Activated CD8-positive, alpha-beta T cell treated with anti-CD3 and anti-CD28 coated beads for 36 hours (primary cell): ENCODE results near the gene CKAP5. TPM values are rescaled to one million over a fixed set of nuclear protein-coding genes. Genes with fewer than 3 reads are reported as not detected.

ENCODE experiments used
- ATAC-seq: fragments of 200-7000 bp; cut with Tn5 transposase; one replicate; pipeline ENCODE4 v1.10.0; 2021; ENCODE audit warnings: mild to moderate bottlenecking, moderate library complexity
- CTCF ChIA-PET: fragments of 350-600 bp; sonication (Branson Sonifier 250); formaldehyde crosslinking; loops from one replicate; lab custom pipeline; 2021; ENCODE audit warnings: antibody characterized with exemption; lab: Charles Lee
- POLR2A ChIA-PET: fragments of 350-600 bp; sonication (Branson Sonifier 250); formaldehyde crosslinking; loops from one replicate; lab custom pipeline; 2021; ENCODE audit warnings: antibody characterized with exemption; lab: Charles Lee
- DNase-seq: peaks from one replicate; pipeline ENCODE4 v3.0.0-alpha.2; 2020
- H3K27ac Mint-ChIP-seq: one replicate; pipeline ENCODE4 v1.8.0; 2021; ENCODE audit warnings: mild to moderate bottlenecking, mixed read lengths
- H3K27me3 Mint-ChIP-seq: one replicate; pipeline ENCODE4 v1.8.0; 2021; ENCODE audit warnings: mixed read lengths
- H3K36me3 Mint-ChIP-seq: one replicate; pipeline ENCODE4 v1.8.0; 2021; ENCODE audit warnings: low read depth, mixed read lengths
- H3K4me1 Mint-ChIP-seq: one replicate; pipeline ENCODE4 v1.8.0; 2021; ENCODE audit warnings: low read depth, mixed read lengths
- H3K4me3 Mint-ChIP-seq: one replicate; pipeline ENCODE4 v1.8.0; 2021; ENCODE audit warnings: mild to moderate bottlenecking, moderate library complexity, mixed read lengths
- H3K9me3 Mint-ChIP-seq: one replicate; pipeline ENCODE4 v1.8.0; 2021; ENCODE audit warnings: mixed read lengths
- CTCF ChIP-seq: fragments of 200-600 bp; IDR thresholded peaks from one replicate; pipeline ENCODE4 v1.8.0; 2022; ENCODE audit warnings: antibody characterized with exemption, mild to moderate bottlenecking
- intact Hi-C: fragments of 100-400 bp; cut with micrococcal nuclease; formaldehyde crosslinking; loops from one replicate; pipeline ENCODE4 v1.10.0; 2022
- total RNA-seq, 2 experiments: library from RNA; stranded (reverse); gene quantifications; one replicate each; pipeline ENCODE4 v1.2.3, GENCODE V29; 2021

The CKAP5 gene
- total RNA-seq, 2 experiments from 2014 or later: 137 to 145 TPM

- H3K27me3 Mint-ChIP-seq: no peaks in the 10 kb centered on the region
- no peak overlapping the region for H3K27ac Mint-ChIP-seq
- H3K4me3 Mint-ChIP-seq: no peak overlapping the region
- peaks cover 19% of the 10 kb centered on the region for H3K36me3 Mint-ChIP-seq
- ChIA-PET POLR2A (interaction anchor here (0.7 kb wide), 1 partner anchor 220 kb away, joined by 4 read pairs; no protein-coding TSS in a partner anchor), CTCF (interaction anchor here (1.3 kb wide), 1 partner anchor 248 kb away, joined by 3 read pairs; no protein-coding TSS in a partner anchor)
- no peaks in the 10 kb centered on the region for H3K4me1 Mint-ChIP-seq
- ATAC-seq (no peak), DNase-seq (no peak)
- no peaks in the 10 kb centered on the region for H3K9me3 Mint-ChIP-seq
- intact Hi-C loops: no loop called here
- no peak for TF ChIP-seq CTCF
These were observed 108.4 kb downstream of the CKAP5 start for GRCh38 chr11:46737699-46738098.

GRCh38 chr11:46736615-46737014 is 109.5 kb downstream of the CKAP5 start:
- Mint-ChIP-seq H3K9me3 (no peaks in the 10 kb centered on the region), H3K4me1 (no peaks in the 10 kb centered on the region), H3K27me3 (no peaks in the 10 kb centered on the region), H3K4me3 (no peak overlapping the region), H3K27ac (no peak overlapping the region), H3K36me3 (peaks cover 8% of the 10 kb centered on the region)
- ChIA-PET POLR2A (no interaction called here), CTCF (no interaction called here)
- intact Hi-C loops: no loop called here
- ATAC-seq (no peak), DNase-seq (no peak)
- no peak for TF ChIP-seq CTCF

- H3K36me3 Mint-ChIP-seq: peaks cover 4% of the 10 kb centered on the region
- H3K27ac Mint-ChIP-seq: no peak overlapping the region
- CTCF ChIA-PET: no interaction called here
- DNase-seq (no peak), ATAC-seq (no peak)
- intact Hi-C loops: no loop called here
- no peak overlapping the region for H3K4me3 Mint-ChIP-seq
- H3K4me1 Mint-ChIP-seq: no peaks in the 10 kb centered on the region
- POLR2A ChIA-PET: no interaction called here
- no peak for TF ChIP-seq CTCF
- H3K9me3 Mint-ChIP-seq: no peaks in the 10 kb centered on the region
- H3K27me3 Mint-ChIP-seq: no peaks in the 10 kb centered on the region
These were observed 109.9 kb downstream of the CKAP5 start for GRCh38 chr11:46736146-46736545.

GRCh38 chr11:46733234-46733633 is 112.8 kb downstream of the CKAP5 start:
- ChIA-PET CTCF (no interaction called here), POLR2A (interaction anchor here (0.6 kb wide), 2 partner anchors 168 to 554 kb away, joined by 3 read pairs; no protein-coding TSS in a partner anchor)
- no peak for TF ChIP-seq CTCF
- Mint-ChIP-seq H3K4me3 (no peak overlapping the region), H3K4me1 (no peaks in the 10 kb centered on the region), H3K36me3 (no peaks in the 10 kb centered on the region), H3K27ac (no peak overlapping the region), H3K27me3 (no peaks in the 10 kb centered on the region), H3K9me3 (no peaks in the 10 kb centered on the region)
- DNase-seq: no peak
- no peak for ATAC-seq
- intact Hi-C loops: no loop called here

- DNase-seq (no peak), ATAC-seq (no peak)
- H3K4me3 Mint-ChIP-seq: no peak overlapping the region
- ChIA-PET POLR2A (no interaction called here), CTCF (no interaction called here)
- no peak for TF ChIP-seq CTCF
- no peaks in the 10 kb centered on the region for H3K27me3 Mint-ChIP-seq
- H3K27ac Mint-ChIP-seq: no peak overlapping the region
- H3K36me3 Mint-ChIP-seq: no peaks in the 10 kb centered on the region
- intact Hi-C loops: no loop called here
- H3K9me3 Mint-ChIP-seq: no peaks in the 10 kb centered on the region
- no peaks in the 10 kb centered on the region for H3K4me1 Mint-ChIP-seq
These were observed 114.5 kb downstream of the CKAP5 start for GRCh38 chr11:46731545-46731944.
